ENCODE data around the gene LRRC43.
A peak's percentile ranks its signal among the peaks of the same experiment; 100 is the strongest.
"Not testable (repeated sequence)": the region's sequence is repeated elsewhere in the genome, so short reads cannot be mapped to it uniquely, and the experiment has no call there.

LRRC43 gene

DNA sequence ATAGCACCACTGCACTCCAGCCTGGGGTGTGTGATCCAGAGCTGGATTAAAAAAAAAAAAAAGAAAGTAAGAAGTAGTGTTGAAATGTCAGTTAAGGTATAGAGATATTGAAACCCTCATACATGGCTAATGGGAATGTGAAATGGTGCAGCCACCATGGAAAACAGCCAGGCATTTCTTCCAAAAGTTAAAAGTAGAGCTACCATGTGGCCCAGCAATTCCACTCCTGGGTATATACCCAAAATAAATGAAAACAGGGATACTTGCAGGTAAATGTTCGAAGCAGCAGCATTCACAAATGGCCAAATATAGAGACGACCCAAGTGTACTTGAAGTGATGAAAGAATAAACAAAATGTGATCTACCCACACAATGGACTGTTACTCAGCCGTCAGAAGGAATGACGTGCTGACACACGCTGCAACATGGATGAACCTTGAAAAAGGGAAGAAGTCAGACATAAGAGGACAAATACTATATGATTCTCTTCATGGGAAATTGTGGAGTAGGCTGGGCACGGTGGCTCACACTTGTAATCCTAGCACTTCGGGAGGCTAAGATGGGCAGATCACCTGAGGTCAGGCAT, 24.1 kb upstream of the LRRC43 start:
- DNase-seq: no peak

DNA sequence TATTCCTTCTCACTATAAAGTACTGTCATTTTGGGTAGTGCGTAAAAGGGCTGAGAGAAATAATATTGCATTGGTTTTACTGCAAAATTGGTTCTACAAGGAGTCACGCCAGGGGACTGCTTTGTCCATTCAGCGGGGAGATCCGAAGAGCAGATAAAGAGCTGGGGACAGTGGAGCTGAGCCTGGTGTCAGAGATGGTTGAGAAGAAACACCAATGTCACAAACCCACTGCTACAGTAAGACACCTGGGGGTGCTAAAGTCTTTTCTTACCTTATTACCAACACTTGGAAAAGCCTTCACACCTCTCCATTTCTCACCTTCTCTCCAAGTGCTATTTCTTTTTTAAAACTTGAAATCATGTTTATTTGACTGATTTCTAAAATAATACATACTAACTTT, 23.0 kb upstream of the LRRC43 start:
- DNase-seq: no peak

DNA sequence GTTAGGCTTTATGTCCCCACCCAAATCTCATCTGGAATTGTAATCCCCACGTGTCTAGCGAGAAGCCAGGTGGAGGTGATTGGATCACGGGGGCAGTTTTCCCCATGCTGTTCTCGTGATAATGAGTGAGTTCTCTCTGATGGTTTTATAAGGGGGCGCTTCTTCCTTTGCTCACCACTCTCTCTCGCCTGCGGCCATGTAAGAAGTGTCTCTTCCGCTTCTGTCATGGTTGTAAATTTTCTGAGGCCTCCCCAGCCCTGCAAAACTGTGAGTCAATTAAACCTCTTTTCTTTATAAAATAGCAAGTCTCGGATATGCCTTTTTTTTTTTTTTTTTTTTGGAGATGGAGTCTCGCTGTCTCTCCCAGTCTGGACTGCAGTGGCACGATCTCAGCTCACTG, 22.2 kb upstream of the LRRC43 start:
- no peak for DNase-seq

DNA sequence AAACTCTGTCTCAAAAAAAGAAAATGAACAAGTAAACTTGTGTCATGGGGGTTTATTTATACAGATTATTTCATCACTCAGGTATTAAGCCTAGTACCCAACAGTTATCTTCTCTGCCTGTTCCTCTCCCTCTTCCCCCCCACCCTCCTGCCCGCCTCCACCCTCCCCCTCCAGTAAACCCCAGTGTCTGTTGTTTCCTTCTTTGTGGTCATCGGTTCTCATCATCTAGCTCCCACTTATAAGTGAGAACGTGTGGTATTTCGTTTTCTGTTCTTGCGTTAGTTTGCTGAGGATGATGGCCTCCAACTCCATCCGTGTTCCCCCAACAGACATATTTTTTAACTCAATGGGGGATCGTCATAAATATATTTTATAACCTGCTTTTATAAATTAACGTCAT, 21.2 kb upstream of the LRRC43 start:
- DNase-seq: peak; percentile 21

DNA sequence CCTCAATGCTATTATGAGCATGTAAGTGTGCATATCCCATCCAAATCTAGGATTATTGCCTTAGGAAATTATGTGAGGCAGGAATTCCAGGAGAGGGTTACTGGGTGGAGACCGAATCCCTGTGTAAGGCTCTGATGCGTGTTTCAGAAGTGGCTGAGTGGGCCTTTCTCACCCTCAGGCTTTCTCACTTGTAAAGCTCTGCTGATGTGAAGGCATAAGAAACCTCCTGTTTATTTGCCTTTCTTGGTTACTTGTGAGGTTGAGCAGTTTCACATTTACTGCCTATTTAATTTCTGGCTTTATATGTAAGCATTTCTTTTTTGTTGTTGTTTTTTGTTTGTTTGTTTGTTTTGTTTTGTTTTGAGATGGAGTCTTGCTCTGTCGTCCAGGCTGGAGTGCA, 19.9 kb upstream of the LRRC43 start:
- DNase-seq: no peak

DNA sequence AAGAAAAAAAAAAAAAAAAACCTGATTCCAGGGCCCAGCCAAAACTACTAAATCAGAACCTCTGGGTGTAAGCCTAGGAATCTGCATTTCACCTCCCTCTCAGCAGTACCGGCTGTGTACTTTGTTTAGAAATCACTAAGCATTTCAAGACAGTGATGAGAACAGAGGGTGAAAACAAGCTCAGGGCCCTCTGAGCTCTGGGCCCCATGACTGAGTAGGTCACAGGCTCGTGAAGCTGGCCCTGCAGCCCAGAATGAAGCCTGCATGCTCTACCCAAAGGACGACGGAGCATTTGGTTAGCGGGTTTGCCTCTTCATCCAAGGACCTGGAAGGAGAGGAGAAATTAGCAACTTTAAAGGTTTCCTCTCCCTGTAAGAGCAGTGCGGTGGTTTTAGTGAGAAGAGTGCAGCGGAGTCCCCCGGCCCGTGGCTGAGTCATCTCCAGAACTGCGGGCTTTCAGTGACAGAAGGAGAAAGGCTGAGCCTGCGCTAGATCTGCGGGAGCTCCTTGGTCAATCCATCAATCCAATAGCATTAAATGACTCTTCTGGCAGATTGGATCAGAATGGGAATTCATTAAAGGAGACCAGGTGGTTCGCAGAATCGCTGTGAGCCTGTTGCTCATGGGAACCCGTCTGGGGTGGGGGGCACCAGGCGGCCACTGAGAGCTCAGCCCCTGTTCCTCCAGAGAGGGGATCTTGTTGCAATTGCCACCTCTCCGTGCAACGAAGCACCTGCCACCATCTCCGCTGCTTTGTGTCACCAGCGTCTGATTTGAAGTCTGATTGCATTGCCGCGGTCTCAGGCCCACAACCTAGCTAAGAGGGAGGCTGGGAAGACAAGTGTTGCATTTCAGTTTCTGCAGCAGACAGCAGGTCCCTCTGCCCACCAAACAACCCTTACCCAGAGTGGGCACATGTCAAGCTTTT, 16.2 kb upstream of the LRRC43 start:
- DNase-seq: no peak

DNA sequence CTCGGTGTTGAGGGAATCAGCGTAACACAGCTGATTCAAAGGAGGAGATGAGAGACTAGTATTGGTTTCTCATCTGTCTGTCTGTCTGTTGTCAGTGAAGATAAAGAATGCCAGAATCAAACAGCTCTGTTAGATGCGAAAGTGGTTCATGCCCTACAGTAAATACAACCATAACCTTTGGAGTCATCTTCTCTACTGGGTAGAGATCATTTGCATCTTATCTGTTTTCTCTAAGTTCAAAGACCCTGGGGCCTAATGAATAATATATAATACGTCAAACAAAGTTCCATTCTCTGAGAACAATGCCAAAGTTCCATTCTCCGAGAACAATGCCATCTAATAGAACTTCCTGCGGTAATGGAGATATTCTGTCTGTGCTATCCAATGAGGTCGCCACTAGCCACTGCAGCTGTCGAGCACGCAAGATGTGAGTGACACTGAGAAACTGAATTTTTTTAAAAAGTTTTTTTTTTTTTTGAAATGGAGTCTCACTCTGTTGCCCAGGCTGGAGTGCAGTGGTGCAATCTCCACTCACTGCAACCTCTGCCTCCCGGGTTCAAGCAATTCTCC, 15.5 kb upstream of the LRRC43 start:
- no peak for DNase-seq

DNA sequence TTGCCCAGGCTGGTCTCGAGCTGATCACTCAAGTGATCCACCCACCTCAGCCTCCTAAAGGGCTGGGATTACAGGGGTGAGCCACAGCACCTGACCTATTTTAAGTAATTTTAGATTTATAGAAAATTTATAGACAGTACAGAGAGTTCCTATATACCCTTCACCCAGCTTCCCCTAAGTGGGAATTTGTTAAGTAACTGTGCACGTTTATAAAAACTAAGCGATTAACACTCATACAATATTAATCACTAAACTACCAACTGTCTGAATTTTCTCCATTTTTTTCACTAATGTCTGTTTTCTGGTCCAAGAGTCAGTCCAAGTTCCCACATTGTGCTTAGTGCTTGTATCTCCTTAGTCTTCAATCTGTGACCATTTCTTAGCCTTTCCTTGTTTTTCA, 14.4 kb upstream of the LRRC43 start:
- DNase-seq: no peak

DNA sequence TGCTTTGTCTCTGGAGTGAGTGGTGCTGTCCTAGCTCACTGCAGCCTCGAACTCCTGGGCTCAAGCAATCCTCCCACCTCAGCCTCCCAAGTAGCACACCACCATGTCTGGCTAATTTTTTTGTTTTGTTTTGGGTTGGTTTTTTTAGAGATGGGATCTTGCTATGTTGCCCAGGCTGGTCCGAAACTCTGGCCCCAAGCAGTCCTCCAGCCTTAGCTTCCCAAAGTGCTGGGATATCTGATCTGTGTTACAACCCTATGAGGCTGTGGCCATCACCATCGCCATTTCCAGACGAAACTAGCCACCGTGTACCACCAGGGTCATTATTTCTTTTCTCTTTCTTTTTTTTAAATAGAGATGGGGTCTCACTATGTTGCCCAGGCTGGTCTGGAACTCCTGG, 11.5 kb upstream of the LRRC43 start:
- DNase-seq: no peak

DNA sequence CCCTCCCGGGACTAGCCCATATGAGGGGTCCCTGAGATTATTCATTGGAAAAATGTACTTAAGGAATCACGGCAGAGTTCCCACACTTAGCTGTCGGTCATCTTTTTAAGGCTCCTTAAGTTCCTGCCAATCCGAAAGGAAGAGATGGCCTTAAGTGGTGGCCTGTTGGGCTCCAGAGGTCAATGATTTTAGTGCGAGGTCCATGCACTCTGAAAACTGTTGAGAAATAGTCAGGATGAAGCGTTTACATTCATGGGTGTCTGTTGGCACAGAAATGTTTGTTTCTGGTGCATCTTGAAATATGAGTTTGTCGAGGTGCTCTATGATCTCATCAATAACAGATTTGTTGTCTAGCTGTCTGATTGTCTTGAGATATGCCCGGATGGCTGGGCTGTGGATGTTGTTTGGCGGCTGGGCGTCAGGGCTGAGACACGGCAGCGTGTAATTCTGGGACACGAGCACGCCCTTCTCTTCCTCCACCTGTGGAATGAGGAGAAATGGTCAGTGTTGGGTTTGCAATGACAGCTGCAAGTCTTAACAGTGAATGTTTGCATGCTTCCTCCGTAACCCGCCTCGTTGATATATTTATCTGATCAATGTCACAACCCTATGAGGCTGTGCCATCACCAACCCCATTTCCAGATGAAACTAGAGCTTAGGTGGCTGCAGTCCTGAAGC, 10.5 kb upstream of the LRRC43 start:
- no peak for DNase-seq

DNA sequence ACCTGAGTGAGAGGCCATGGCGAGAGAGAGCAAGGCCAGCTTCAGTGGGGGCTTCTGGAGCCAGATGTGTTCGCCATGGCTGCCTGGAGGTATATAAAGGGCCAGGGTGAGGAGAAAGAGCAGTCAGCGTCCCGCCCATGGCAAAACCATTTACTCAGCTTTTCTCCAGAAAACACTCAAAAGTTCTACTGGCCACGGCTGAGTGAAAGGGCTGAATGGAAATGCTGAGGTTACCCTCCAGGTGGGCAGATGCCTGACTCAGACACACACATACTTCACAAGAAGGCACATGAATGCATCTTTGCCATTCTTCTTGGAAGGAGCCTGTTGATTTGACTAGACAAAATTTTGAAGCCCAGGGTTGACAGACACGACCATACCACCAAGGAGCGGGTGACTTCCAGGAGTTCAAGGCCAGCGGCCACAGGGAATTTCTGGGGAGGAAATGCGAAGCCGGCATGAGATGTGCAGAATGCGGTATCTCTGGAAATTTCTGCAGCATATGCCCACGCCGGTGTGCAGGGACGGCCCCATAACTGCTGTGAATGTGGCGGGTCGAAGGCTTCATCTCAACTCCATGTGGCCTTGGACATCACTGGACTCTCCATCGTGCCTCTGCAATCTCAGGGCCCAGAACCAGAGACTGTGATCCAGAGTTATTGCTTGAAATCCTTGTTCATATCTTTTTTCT, 8.6 kb upstream of the LRRC43 start, which contains the start of gene IL31:
IL31 (minus strand) TSS at position 67 of the 691 bp plus-strand sequence; CDS start at position 18, 49 bp downstream.
- DNase-seq: no peak

DNA sequence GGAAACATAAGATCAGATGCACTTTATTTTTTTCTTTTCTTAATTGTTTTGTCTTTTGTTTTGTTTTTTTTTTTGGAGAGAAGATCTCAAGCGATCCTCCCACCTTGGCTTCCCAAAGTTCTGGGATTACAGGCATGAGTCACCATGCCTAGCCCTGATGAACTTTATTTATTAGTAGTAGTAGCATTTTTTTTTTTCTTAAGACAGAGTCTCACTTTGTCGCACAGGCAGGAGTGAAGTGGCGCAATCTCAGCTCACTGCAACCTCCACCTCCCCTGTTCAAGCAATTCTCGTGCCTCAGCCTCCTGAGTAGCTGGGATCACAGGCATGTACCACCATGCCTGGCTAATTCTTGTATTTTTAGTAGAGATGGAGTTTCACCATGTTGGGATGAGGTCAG, 6.5 kb upstream of the LRRC43 start:
- not testable (repeated sequence) for DNase-seq

DNA sequence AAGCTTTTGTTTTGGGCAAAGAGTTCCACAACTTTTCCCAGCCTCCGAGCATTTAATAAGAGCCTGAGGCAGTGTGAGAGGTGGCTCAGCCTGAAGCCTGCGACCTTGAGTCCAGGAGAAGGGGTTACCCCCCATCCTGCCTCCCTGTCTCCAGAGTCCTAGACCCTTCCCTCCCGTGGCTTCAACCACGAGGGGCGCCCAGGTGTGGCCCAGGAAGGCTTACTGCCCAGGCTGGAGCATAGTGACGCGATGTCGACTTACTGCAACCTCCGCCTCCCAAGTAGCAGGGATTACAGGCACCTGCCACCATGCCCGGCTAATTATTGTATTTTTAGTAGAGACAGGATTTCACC, 641 bp downstream of the LRRC43 start:
- no peak for DNase-seq

DNA sequence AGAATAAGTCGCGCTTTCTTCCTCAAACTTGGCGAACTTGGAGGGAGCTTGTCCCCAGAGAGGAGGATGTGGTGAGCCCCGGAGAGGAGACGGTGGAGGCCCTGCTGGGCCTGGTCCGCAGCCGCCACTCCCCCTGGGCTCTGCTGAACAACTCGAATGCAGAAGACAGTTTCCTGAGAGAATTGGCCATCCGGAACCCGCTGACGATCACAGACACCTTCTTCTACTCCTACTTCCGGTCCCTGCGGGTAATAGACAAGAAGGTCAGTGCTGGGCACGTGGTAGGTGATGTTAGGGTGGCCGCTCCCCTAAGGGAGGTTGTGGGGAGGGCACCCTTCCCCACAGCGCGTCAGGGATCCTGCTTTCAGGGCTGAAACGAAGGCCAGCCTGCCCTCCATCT, 1.6 kb downstream of the LRRC43 start:
- DNase-seq: peak; percentile 29

DNA sequence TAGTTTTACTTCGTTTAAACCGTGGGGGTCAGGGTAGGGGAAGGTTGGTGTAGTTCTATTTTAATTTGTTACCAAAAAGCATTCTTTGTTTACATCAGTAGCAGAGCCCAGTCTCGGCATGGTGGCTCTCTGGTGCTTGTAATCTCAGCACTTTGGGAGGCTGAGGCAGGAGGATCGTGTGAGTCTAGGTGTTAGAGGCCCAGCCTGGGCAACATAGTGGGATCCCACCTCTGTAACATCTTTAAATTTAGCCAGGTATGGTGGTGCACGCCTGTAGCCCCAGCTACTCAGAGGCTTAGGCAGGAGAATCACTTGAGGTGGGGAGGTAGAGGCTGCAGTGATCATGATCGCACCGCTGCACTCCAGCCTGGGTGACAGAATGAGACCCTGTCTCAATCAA, 2.2 kb downstream of the LRRC43 start:
- DNase-seq: no peak

DNA sequence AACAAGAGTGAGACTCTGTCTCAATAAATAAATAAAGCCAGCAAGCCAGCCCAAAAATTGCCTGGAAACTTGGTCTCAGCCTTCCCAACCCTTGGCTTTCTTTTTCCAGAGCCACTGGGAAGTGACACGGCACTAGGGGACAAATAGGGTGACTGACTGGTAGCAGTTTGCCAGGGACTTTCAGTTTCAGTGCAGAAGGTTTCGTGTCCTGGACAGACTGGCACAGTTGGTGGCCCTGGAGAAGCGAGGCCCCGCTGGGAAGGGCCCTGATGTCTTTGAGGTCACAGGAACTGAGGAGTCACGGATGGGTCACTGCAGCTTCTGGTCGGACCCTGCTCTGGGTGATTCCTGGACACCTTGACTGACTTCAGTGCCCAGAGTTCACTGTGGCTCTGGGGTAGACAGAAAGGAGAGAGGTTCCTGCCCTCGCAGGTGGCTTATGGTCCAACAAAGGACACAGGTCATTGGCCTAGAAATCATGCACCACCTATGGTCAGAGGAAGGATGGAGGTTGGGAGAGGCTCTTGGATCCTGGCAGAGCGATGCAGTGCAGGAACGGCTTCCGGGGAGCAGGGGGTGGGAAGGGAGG, 2.7 kb downstream of the LRRC43 start:
- DNase-seq: no peak

DNA sequence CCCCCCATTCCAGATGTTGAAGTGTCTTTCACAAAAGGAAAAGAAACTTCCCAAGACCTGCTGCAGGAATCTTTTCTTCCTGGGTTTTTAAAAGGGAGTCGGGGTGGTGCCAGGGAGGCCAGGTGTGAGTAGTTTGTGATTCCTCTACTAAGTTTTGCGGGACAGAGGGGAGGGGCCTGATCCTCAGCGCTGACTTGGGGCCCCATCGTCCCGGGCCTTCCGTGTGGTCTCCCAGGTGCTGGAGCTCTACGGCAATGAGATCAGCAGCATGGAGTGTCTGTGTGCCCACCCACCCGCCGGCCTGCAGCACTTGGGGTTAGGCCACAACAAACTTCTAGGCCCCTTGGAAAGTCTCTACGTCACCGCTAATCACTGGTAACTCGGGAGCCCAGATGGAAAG, 4.5 kb downstream of the LRRC43 start:
- no peak for DNase-seq

DNA sequence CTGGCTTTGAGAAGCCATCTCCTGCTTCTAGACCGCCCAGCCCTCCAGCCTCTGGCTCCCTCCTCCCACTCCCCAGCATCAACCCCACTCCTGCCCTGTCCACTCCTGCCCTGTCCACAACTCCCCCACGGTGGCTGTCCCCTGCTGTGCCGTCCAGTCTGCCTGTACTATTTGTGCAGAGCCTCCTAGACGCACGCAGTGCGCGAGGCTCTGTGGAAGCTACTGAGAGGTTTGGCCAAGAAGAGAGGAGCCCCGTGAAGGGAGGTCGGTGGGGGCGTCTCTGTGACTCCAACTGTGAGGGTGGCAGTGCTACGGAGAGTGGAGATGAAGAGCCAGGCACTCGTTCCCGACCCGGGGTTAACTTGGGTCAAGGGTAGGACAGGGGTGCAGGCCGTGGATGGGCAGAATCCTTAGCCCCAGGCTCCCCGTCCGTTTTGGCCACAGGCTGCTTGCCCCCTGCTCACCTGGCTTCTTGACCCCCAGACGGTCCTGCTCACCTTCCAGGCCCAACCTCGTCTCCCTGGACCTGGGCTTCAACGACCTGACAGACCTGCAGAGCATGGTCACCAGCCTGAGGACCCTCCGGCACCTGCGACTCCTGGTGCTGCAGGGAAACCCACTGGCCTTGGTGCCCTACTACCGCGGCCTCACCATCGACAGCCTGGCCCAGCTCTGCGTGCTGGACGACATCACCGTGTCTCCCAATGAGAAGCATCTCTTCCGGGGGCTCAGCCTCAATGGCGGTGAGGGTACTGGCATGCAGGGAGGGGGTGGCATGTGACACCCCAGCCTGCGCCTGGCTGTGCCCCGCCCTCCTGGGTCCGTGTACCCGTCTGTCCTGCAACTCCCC, 6.9 kb downstream of the LRRC43 start:
- DNase-seq: no peak

DNA sequence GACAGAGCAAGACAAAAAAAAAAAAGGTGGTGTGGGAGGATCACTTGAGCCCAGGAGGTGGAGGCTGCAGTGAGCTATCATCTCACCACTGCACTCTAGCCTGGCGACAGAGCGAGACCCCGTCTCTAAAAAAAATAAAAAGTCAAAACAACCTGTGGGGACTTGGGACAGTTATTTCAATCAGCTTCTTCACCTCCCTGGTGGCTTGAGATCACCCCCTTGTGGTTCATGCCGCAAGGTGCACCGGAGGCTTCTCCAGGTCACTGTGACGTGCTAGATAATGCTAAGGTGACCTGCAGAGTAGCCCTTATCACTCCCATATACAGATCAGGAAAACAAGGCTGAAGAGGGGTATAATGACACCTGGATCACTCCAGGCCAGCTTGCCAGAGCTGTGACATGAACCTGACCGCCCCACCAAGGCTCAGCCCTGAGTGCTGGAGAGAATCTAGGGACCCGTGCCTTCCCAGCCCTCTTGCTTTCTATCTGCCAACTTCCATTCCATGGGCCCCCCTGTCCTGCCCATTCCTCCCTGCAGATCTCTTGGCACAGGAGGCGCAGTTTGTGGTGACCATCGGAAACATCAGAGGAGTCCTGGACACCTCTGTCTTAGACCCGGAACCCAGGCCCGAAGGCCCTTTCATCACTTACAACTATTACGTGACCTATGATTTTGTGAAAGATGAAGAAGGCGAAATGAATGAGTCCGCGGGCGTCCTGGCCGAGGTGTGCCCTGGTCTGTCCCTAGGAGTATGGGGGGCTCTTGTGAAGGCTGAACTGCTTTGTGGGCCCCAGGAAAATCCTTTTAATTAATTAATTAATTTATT, 8.1 kb downstream of the LRRC43 start:
- peak; percentile 65 for DNase-seq

DNA sequence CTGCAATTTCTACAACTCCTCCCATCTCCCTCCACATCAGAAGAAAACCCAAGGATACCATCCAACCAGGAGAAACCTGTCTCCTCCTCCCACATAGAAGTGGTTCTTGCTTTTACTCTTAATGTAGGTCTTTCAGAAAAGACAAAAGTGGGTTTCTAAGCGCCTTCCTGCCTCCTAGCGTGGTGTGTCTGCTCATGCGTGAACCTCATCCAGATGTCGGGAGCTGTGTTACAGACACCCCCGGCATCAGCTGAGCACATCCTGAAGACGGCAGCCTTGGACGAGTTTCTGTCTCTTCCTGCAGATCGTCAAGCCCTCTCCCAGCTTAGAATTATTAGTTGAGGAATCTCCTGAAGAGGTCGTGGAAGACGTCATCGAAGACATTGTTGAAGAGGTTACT, 9.5 kb downstream of the LRRC43 start:
- no peak for DNase-seq

DNA sequence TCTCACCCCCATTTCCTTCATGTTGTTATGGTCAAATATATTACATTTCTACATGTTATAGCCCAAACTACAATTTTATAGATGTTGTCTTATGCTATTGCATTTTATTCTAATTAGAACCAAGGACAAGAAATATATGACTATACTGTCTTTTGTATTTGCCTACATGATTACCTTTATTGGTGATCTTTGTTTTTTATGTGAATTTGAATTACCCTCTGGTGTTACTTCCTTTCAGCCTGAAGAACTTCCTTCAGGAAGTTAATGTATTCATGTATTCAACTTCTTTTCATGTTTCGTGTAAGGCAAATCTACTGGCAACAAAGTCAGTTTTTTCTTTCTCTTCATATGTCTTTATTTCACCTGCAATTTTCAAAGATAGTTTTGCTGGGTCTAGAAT, 11.9 kb downstream of the LRRC43 start:
- no peak for DNase-seq

Data from CD4-positive, alpha-beta T cell treated with Interferon gamma for 1 hour (primary cell).